ENCODE results near the gene GYPB. TPM values are rescaled to one million over a fixed set of nuclear protein-coding genes. Genes with fewer than 3 reads are reported as not detected.

The GYPB gene
- not detected for total RNA-seq

GRCh38 chr4:144019277-144019676, at the start of gene GYPB:
GYPB (minus strand) TSS chr4:144019380; CDS start chr4:144019287, 93 bp downstream.

Other genes starting within 250 kb of the GYPB start
- under 1 TPM; 0.33 to 0.36 TPM for gene GYPE, start 113.8 kb downstream of the GYPB start, total RNA-seq
- not detected for gene GYPA, start 121.3 kb upstream of the GYPB start, total RNA-seq